Globus pallidus (tissue), 1 donor: ENCODE results near the gene WDR44.
"Not testable (repeated sequence)": the region's sequence is repeated elsewhere in the genome, so short reads cannot be mapped to it uniquely, and the experiment has no call there.

Source experiments
- DNase-seq: peaks from one replicate; pipeline ENCODE4 v3.0.0-alpha.2; 2015; ENCODE audit warnings: low spot score

Gene WDR44

DNA sequence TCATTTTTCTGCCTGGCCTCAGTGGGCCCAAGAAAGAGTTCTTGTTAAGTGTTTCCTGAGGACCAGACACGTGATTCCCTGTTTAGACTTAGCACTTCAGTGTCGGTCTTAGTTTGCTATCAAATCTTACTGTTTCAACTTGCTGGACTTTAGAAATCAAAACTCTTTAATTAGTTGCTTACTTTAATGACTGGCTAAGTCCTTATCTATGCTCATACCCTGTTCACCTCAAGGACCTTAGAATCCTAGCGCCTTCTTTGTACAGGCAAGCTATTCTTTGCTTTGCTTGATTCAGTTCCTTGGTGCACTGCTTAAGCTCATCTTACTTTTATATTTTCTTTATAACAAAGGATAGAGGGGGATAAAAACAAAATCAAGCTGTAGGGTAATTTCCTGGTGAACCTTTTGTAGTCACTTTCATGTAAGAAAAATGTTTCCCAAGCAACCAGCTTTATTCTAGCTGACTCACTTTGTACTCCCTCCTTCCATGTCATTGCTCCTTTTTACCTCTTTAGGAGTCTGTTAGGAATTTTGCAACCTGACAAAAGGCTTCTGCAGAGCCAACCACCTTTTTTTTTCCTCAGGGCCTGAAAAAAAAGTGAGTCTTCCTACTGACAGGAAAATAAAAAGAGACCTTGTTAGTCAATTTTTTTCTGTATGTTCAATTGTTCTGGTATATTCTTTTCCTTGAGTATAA, 14.7 kb downstream of the WDR44 start:
- no peak for DNase-seq

DNA sequence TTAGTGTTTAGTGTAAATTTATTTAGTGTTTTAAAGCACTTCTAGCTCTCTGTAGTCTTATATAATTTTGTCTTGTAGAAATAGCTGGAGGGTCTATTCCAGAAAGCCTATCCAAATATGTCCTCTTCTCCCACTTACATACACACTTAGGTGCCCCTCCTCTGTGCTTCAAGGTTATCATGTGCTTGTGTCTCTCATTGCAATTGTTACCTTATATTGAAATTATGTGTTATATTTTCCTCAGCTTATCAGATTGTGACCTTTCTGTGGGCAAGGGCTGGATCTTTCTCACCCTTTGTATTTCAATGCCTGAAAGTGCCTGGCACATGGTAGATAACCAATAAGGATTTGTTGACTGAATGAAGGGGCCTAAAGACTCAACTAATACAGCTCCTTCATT, 18.4 kb downstream of the WDR44 start:
- DNase-seq, result no peak

DNA sequence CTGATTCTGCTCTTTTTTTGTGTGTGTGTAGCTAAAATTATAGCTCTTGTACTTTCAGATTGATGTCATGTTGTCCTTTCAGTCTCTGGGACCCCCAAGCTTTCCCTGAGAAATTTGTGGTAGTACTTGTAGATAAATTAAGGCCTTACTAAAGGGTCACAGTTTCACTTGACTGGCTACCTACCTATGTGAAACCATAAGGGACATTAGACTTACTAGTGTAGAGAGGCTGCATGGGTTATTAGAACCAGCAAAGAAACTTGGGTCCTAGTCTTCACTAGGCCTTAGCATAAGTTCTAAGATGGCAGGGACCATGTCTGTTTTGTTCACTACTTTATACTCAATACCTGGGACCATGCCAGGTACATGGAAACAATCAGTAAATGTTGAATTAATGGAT, 21.4 kb downstream of the WDR44 start:
- no peak for DNase-seq

DNA sequence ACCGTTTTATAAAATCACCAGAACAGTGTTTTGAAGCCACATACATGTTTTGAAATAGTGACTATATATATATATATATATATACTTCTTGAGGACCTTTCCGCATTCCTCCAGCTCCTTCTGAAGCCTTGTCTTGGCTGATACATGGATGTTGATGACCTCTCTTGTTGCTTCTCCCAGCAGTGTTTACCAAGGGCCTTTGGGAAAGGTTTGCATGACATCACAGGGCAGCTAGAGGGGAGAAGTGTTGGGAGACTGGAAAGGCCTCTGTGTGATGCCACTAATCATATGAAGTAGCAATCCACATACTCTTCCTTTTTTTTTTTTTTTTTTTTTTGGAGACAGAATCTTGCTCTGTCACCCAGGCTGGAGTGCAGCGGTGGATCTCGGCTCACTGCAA, 22.5 kb downstream of the WDR44 start:
- no peak for DNase-seq

DNA sequence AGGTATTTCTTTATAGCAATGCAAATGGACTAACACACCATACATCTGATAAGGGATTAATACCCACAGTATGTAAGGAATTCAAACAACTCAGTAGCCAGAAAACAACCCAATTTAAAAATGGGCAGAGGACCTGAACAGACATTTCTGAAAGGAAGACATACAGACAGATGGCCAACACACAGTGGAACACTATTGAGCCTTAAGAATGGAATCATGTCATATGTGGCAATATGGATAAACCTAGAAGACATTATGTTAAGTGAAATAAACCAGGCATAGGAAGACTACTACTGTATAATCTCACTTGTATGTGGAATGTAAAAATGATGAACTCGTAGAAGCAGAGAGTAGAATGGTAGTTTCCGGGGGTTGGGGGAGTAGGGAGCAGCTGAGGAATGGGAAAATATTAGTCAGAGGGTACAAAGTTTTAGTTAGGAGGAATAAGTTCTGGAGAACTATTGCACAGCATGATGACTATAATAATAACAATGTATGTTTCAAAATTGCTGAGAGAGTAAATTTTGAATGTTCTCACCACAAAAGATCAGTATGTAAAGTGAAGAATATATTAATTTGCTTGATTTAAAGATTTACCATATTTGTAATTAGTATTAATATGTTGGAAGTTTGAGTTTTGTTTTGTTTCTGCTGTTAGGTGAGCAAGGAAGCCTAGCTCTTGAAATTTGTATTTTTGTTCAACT, 25.2 kb downstream of the WDR44 start:
- DNase-seq, result no peak

GRCh38 chrX:118373538-118373937, 27.6 kb downstream of the WDR44 start:
- no peak for DNase-seq

GRCh38 chrX:118383120-118383519, 37.2 kb downstream of the WDR44 start:
- DNase-seq, result no peak

- DNase-seq, result no peak
These were observed 46.8 kb downstream of the WDR44 start for GRCh38 chrX:118392716-118393115.

GRCh38 chrX:118396113-118396512, 50.2 kb downstream of the WDR44 start:
- no peak for DNase-seq

GRCh38 chrX:118418811-118419251, 72.9 kb downstream of the WDR44 start:
- DNase-seq, result no peak

DNA sequence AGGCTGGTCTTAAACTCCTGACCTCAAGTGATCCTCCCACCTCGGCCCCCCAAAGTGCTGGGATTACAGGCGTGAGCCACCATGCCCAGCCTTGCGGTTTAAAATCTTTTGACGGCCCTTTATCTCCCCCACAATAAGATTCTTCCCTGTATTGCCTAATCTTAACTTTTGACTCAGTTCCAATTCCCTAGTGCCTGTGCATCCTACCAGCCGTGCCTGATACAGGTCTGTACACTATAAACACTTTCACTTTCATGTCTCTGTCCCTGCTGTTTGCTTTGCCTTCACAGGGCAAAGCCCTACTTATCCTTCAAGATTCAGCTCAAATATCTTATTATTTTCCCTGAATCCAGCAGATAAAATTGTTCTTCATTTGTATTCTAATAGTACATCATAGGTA, 74.6 kb downstream of the WDR44 start:
- DNase-seq, result peak; percentile 7

DNA sequence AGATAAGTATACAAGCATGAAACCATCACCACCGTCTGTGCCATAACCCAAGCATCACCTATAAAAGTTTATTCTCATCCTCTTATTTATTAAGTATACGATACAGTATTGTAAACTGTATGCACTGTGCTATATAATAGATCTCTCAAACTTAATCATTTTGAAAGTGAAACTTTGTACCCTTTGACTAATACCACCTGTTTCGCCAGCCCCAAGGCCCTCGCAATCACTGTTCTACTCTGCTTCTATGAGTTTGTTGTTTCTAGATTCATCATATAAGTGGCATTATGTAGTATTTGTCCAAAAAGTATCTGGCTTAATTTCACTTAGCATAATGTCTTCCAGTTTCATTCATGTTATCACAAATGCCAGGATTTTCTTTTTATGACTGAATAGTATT, 77.7 kb downstream of the WDR44 start:
- DNase-seq, result no peak

DNA sequence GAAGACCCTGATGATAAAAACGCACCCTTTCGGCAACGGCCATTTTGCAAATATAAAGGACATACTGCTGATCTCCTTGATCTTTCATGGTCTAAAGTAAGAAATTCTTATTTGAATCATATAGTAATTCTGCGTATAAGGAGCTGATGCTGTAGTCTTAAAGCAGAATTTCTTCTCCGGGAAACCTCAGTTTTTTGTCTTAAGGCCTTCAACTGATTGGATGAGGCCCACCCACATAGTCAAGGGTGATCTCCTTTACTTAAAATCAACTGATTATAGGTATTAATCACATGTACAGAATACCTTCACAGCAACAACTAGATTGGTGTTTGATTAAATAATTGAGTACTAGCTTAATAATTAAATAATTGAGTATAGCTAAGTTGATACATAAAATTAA, 86.9 kb downstream of the WDR44 start:
- no peak for DNase-seq

GRCh38 chrX:118437283-118437682, 91.4 kb downstream of the WDR44 start:
- DNase-seq, result no peak

DNA sequence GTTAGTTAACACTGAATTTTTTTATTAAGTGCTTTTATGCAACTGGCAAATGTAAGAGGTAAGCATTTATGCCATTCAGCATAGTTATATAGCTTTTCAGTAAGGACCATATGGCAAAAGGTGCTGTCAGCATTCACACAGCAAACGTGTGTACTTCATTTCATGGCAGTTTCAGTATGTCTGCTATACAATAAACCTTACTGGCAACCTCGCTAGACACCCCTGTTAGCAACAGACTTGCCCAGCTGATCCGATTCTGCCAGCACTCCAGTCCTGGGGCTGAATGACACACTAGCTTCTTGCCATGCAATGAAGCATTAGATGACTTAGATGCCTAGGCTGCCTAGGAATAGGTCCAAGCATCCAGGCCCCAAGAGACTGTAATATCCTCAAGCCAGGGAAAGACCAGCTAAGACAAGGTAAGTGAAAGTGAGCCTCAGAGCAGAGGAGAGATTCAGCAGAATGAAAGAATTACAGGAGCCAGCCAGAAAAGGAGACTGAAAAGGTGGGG, 102.4 kb downstream of the WDR44 start:
- DNase-seq, result no peak

- DNase-seq, result no peak
These were observed 109.1 kb downstream of the WDR44 start for GRCh38 chrX:118455013-118455412.

- DNase-seq, result peak; percentile 20
These were observed 113.6 kb downstream of the WDR44 start for GRCh38 chrX:118459494-118459893.

- no peak for DNase-seq
These were observed 118.6 kb downstream of the WDR44 start for GRCh38 chrX:118464501-118464900.

GRCh38 chrX:118468122-118468521, 122.2 kb downstream of the WDR44 start:
- no peak for DNase-seq

DNA sequence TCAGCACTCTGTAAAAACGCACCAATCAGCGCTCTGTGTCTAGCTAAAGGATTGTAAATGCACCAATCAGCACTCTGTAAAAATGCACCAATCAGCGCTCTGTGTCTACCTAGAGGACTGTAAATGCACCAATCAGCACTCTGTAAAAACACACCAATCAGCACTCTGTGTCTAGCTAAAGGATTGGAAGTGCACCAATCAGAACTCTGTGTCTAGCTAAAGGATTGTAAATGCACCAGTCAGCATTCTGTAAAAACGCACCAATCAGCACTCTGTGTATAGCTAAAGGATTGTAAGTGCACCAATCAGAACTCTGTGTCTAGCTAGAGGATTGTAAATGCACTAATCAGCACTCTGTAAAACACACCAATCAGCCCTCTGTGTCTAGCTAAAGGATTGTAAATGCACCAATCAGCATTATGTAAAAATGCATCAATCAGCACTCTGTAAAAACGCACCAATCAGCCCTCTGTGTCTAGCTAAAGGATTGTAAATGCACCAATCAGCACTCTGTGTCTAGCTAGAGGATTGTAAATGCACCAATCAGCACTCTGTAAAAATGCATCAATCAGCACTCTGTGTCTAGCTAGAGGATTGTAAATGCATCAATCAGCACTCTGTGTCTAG, 124.9 kb downstream of the WDR44 start:
- DNase-seq, result not testable (repeated sequence)

GRCh38 chrX:118474586-118474985, 128.7 kb downstream of the WDR44 start:
- DNase-seq, result no peak

- no peak for DNase-seq
These were observed 130.0 kb downstream of the WDR44 start for GRCh38 chrX:118475903-118476302.

GRCh38 chrX:118480172-118480571, 134.3 kb downstream of the WDR44 start:
- DNase-seq, result no peak
